GM18868 (cell line): ENCODE data around the gene EIF1.

ENCODE experiments used
- ATAC-seq: cut with Tn5 transposase; IDR thresholded peaks from one replicate; pipeline ENCODE4 v1.9.1; 2021; ENCODE audit warnings: mild to moderate bottlenecking, moderate library complexity; ENCODE audit not compliant: unreplicated experiment

Gene EIF1

GRCh38 chr17:41734139-41734948 lies 45.7 kb downstream of the EIF1 start, which contains the start of gene HAP1:
TSS of gene HAP1 (minus strand) at chr17:41734643. CDS start at chr17:41734634, 9 bp downstream.
- no peak for ATAC-seq

- no peak for ATAC-seq
Observed at GRCh38 chr17:41734949-41735313, 46.2 kb downstream of the EIF1 start.

GRCh38 chr17:41735744-41736143 lies 47.1 kb downstream of the EIF1 start:
- ATAC-seq: no peak

GRCh38 chr17:41736983-41737679 lies 48.4 kb downstream of the EIF1 start:
- no peak for ATAC-seq

GRCh38 chr17:41737680-41738023 lies 49.0 kb downstream of the EIF1 start:
- ATAC-seq: no peak

GRCh38 chr17:41738077-41738800 lies 49.6 kb downstream of the EIF1 start:
- no peak for ATAC-seq

GRCh38 chr17:41738801-41739112 lies 50.1 kb downstream of the EIF1 start:
- no peak for ATAC-seq

- no peak for ATAC-seq
Observed at GRCh38 chr17:41739661-41740352, 51.1 kb downstream of the EIF1 start.

GRCh38 chr17:41740506-41740905 lies 51.8 kb downstream of the EIF1 start:
- no peak for ATAC-seq

GRCh38 chr17:41741709-41742108 lies 53.0 kb downstream of the EIF1 start:
- ATAC-seq: no peak
